CD4-positive, alpha-beta T cell treated with Interleukin-15 for 4 hours (primary cell): ENCODE measurements around the gene MID1.

Source experiments
- DNase-seq: peaks from one replicate; pipeline ENCODE4 v3.0.0-alpha.2; 2020; ENCODE audit warnings: low spot score

Gene MID1

GRCh38 chrX:10485326-10485725, 135.1 kb downstream of the MID1 start:
- DNase-seq, result no peak

GRCh38 chrX:10484683-10485247, 135.6 kb downstream of the MID1 start:
- DNase-seq, result no peak

GRCh38 chrX:10483191-10483831, 137.1 kb downstream of the MID1 start:
- no peak for DNase-seq

- DNase-seq, result no peak
These were observed 137.7 kb downstream of the MID1 start for GRCh38 chrX:10482708-10483107.

- no peak for DNase-seq
These were observed 138.1 kb downstream of the MID1 start for GRCh38 chrX:10482261-10482660.

- DNase-seq, result no peak
These were observed 139.5 kb downstream of the MID1 start for GRCh38 chrX:10480861-10481260.

- DNase-seq, result no peak
These were observed 140.9 kb downstream of the MID1 start for GRCh38 chrX:10479508-10479907.

- no peak for DNase-seq
These were observed 142.9 kb downstream of the MID1 start for GRCh38 chrX:10477525-10477924.

GRCh38 chrX:10474913-10475568, 145.3 kb downstream of the MID1 start:
- no peak for DNase-seq

- no peak for DNase-seq
These were observed 145.9 kb downstream of the MID1 start for GRCh38 chrX:10474510-10474909.

GRCh38 chrX:10471418-10471817, 149.0 kb downstream of the MID1 start:
- DNase-seq, result no peak

GRCh38 chrX:10470009-10470408, 150.4 kb downstream of the MID1 start:
- no peak for DNase-seq

GRCh38 chrX:10467793-10468192, 152.6 kb downstream of the MID1 start:
- DNase-seq, result no peak

- DNase-seq, result no peak
These were observed 155.1 kb downstream of the MID1 start for GRCh38 chrX:10465254-10465653.

- DNase-seq, result no peak
These were observed 163.3 kb downstream of the MID1 start for GRCh38 chrX:10457092-10457491.

- no peak for DNase-seq
These were observed 166.4 kb downstream of the MID1 start for GRCh38 chrX:10453945-10454344.

GRCh38 chrX:10450959-10451355, 169.4 kb downstream of the MID1 start:
- no peak for DNase-seq

- DNase-seq, result no peak
These were observed 170.0 kb downstream of the MID1 start for GRCh38 chrX:10450229-10450958.

GRCh38 chrX:10447564-10448214, 172.7 kb downstream of the MID1 start:
- no peak for DNase-seq

- DNase-seq, result no peak
These were observed 176.2 kb downstream of the MID1 start for GRCh38 chrX:10444204-10444603.

- no peak for DNase-seq
These were observed 178.9 kb downstream of the MID1 start for GRCh38 chrX:10441464-10441863.

- no peak for DNase-seq
These were observed 187.0 kb downstream of the MID1 start for GRCh38 chrX:10433296-10433965.
